ENCODE data around the gene FAM20C. TPM values are rescaled to one million over a fixed set of nuclear protein-coding genes. Genes with fewer than 3 reads are reported as not detected.

FAM20C gene
- total RNA-seq, 4 donors from 2014 or later = 46.5 to 79.2 (median 69.8) TPM

GRCh38 chr7:157771-158625, 34.4 kb upstream of the FAM20C start:
- peaks cover 0 to 47% (median 29%) of the 10 kb centered on the region in 4 donors for H3K4me1 ChIP-seq
- H3K4me3 ChIP-seq = no peak overlapping the region
- H3K36me3 ChIP-seq = no peaks in the 10 kb centered on the region
- H3K27ac ChIP-seq (replicated peaks in 1 of 4) = no peak overlapping the region
- intact Hi-C loops (cut with DNase I) = no loop called here
- peaks cover 0 to 3% (median 0%) of the 10 kb centered on the region in 4 donors for H3K27me3 ChIP-seq
- 95% methylated on average over 13 of the region's 23 CpGs for WGBS
- TF ChIP-seq POLR2A (IDR thresholded peaks at IDR 0.05; ENCODE audit: low read depth) (no peak), CTCF (IDR thresholded peaks at IDR 0.05) (no peak), POLR2AphosphoS5 (IDR thresholded peaks at IDR 0.05) (no peak), EP300 (IDR thresholded peaks at IDR 0.05) (no peak)
- DNase-seq (ENCODE audit: extremely low spot score) = no peak
- H3K9me3 ChIP-seq = no peaks in the 10 kb centered on the region

DNA sequence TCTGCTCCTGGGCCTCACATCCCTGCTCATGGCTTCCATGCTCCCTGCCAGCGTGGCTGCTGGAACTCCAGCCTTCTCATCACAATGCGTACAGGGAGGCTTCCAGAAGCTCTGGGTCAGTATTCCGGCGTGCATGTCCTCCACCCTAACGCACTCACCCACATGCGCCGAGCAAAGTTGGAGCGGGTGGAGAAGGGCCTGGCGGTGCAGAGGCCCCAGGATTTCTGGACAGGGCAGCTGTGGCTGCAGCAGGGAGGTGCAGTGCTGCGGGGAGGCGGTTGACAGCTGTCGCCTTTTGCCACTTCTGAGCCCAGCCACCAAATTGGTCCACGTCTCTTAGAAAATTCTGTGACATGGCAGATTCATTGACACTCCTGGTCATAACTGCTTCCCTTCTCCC, 33.6 kb upstream of the FAM20C start:
- no peaks in the 10 kb centered on the region for H3K36me3 ChIP-seq
- WGBS = 94% methylated on average over 12 of the region's 13 CpGs
- H3K4me3 ChIP-seq = no peak overlapping the region
- DNase-seq (ENCODE audit: extremely low spot score) = no peak
- peaks cover 0 to 40% (median 24%) of the 10 kb centered on the region in 4 donors for H3K4me1 ChIP-seq
- no peak overlapping the region for H3K27ac ChIP-seq (replicated peaks in 1 of 4)
- intact Hi-C loops (cut with DNase I) = no loop called here
- no peaks in the 10 kb centered on the region for H3K9me3 ChIP-seq
- peaks cover 0 to 3% (median 0%) of the 10 kb centered on the region in 4 donors for H3K27me3 ChIP-seq
- no peak for TF ChIP-seq EP300 (IDR thresholded peaks at IDR 0.05)
- no peak for TF ChIP-seq POLR2AphosphoS5 (IDR thresholded peaks at IDR 0.05)
- TF ChIP-seq CTCF (IDR thresholded peaks at IDR 0.05) = no peak
- no peak for TF ChIP-seq POLR2A (IDR thresholded peaks at IDR 0.05; ENCODE audit: low read depth)

DNA sequence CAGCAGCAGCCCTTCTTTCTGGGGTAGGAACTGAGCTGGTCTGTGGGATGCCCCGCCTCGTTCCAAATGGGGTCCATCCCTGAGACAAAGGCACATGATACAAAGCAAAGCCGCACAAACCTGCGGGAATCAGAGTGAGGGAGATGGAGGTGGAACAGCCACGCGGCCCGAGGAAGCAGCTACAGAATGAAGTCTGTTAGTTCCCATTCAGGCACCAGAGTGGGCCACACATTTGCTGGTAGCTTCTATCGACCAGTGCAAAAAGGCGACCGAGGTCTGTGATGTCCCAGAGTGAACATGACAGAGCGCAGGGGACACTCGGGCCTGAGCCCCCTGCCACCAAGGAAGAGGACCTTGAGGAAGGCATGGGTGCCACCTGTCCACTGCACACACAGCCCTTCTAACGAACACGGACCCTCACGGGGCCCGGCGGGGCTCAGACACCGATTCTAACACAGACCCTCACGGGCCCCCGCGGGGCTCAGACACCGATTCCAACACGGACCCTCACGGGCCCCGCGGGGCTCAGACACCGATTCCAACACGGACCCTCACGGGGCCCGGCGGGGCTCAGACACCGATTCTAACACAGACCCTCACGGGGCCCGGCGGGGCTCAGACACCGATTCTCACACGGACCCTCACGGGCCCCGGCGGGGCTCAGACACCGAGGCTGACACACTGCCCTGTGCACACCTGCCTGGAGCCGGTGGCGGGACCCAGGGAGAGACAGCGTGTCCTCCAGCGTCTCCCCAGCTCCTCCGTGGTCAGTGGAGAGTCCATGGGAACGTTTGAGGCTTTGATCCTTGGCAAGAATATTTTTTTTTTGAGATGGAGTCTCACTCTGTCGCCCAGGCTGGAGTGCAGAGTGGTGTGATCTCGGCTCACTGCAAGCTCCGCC, 32.8 kb upstream of the FAM20C start:
- peaks cover 0 to 32% (median 16%) of the 10 kb centered on the region in 4 donors for H3K4me1 ChIP-seq
- 80% methylated on average over 36 of the region's 50 CpGs for WGBS
- DNase-seq (ENCODE audit: extremely low spot score) = peak; percentile 95
- TF ChIP-seq CTCF (IDR thresholded peaks at IDR 0.05) (no peak), POLR2A (IDR thresholded peaks at IDR 0.05; ENCODE audit: low read depth) (no peak), POLR2AphosphoS5 (IDR thresholded peaks at IDR 0.05) (no peak), EP300 (IDR thresholded peaks at IDR 0.05) (no peak)
- no peak overlapping the region for H3K27ac ChIP-seq (replicated peaks in 1 of 4)
- no peaks in the 10 kb centered on the region for H3K36me3 ChIP-seq
- peaks cover 0 to 3% (median 0%) of the 10 kb centered on the region in 4 donors for H3K27me3 ChIP-seq
- intact Hi-C loops (cut with DNase I) = no loop called here
- H3K4me3 ChIP-seq = peak overlapping the region in 1 of 4 donors; percentile 37
- no peaks in the 10 kb centered on the region for H3K9me3 ChIP-seq

- intact Hi-C loops (cut with DNase I) = loop anchor here (1.0 kb wide), 1 partner anchor 11 kb away; no protein-coding TSS in a partner anchor
- Histone ChIP-seq H3K36me3 (no peaks in the 10 kb centered on the region), H3K4me1 (peaks cover 0 to 21% (median 5%) of the 10 kb centered on the region in 4 donors), H3K27me3 (peaks cover 0 to 3% (median 0%) of the 10 kb centered on the region in 4 donors), H3K27ac (replicated peaks in 1 of 4) (no peak overlapping the region), H3K4me3 (no peak overlapping the region), H3K9me3 (no peaks in the 10 kb centered on the region)
- no peak for TF ChIP-seq POLR2AphosphoS5 (IDR thresholded peaks at IDR 0.05)
- TF ChIP-seq POLR2A (IDR thresholded peaks at IDR 0.05; ENCODE audit: low read depth) = no peak
- no peak for TF ChIP-seq CTCF (IDR thresholded peaks at IDR 0.05)
- no peak for TF ChIP-seq EP300 (IDR thresholded peaks at IDR 0.05)
- DNase-seq (ENCODE audit: extremely low spot score) = no peak
- WGBS = 84% methylated on average over 11 of the region's 27 CpGs
Measured at GRCh38 chr7:160958-161725, 31.2 kb upstream of the FAM20C start.
